PC-3 (cell line): Measurements from ENCODE around the gene TMC7. TPM values are rescaled to one million over a fixed set of nuclear protein-coding genes. Genes with fewer than 3 reads are reported as not detected.

Experiments
- ATAC-seq: fragments of 200-7000 bp; cut with Tn5 transposase; 2 replicates; pipeline ENCODE4 v1.9.1; 2020; ENCODE audit warnings: mild to moderate bottlenecking, moderate library complexity
- BruUV-seq: library from RNA; stranded (reverse); fragments of 400-500 nt; replicated peaks from 2 replicates; lab custom pipeline; 2021; lab: Mats Ljungman, UMichigan
- CTCF ChIA-PET: fragments of 300-600 bp; sonication (Branson Sonifier 250); formaldehyde crosslinking; loops from one replicate; lab custom pipeline; 2022; ENCODE audit warnings: antibody characterized with exemption; lab: Charles Lee
- POLR2A ChIA-PET: fragments of 300-600 bp; sonication (Branson Sonifier 250); formaldehyde crosslinking; loops from one replicate; lab custom pipeline; 2022; ENCODE audit warnings: antibody characterized with exemption; ENCODE audit not compliant: unreplicated experiment; lab: Charles Lee
- DNase-seq: peaks from one replicate; pipeline ENCODE4 v3.0.0-alpha.2; 2015
- H2AFZ ChIP-seq: fragments of 300-600 bp; sonication (generic); 2 replicates; pipeline ENCODE4 v1.6.0; 2016; ENCODE audit warnings: antibody characterized with exemption, low read length
- H3F3A ChIP-seq: fragments of 300-600 bp; sonication (generic); one replicate; pipeline ENCODE4 v1.6.0; 2017; ENCODE audit warnings: antibody characterized with exemption, low read length, control low read depth, mild to moderate bottlenecking; ENCODE audit not compliant: unreplicated experiment
- H3K27ac ChIP-seq: fragments of 300-600 bp; sonication (generic); 2 replicates; pipeline ENCODE4 v1.5.1; 2016; ENCODE audit warnings: mild to moderate bottlenecking, low read length
- H3K27me3 ChIP-seq: fragments of 300-600 bp; sonication (generic); 2 replicates; pipeline ENCODE4 v1.6.1; 2016; ENCODE audit warnings: low read length, mixed read lengths
- H3K36me3 ChIP-seq: fragments of 300-600 bp; sonication (generic); 2 replicates; pipeline ENCODE4 v1.6.1; 2016; ENCODE audit warnings: low read depth, mixed run types, low read length, mixed read lengths
- H3K4me1 ChIP-seq: fragments of 300-600 bp; sonication (generic); 2 replicates; pipeline ENCODE4 v1.5.1; 2016; ENCODE audit warnings: low read length; ENCODE audit not compliant: insufficient read depth
- H3K4me2 ChIP-seq: fragments of 300-600 bp; sonication (generic); 2 replicates; pipeline ENCODE4 v1.6.0; 2016; ENCODE audit warnings: low read length
- H3K4me3 ChIP-seq: fragments of 300-600 bp; sonication (generic); 2 replicates; pipeline ENCODE4 v1.5.1; 2016; ENCODE audit warnings: mild to moderate bottlenecking, low read length, mixed read lengths
- H3K79me2 ChIP-seq: fragments of 300-600 bp; sonication (generic); 2 replicates; pipeline ENCODE4 v1.6.1; 2017; ENCODE audit warnings: low read length, mixed read lengths
- H3K9ac ChIP-seq: fragments of 300-600 bp; sonication (generic); 2 replicates; pipeline ENCODE4 v1.6.0; 2016; ENCODE audit warnings: mild to moderate bottlenecking, low read length
- H3K9me2 ChIP-seq: fragments of 300-600 bp; sonication (generic); replicated peaks from 2 replicates; pipeline ENCODE4 v1.6.1; 2016; ENCODE audit warnings: mixed run types, low read length, mixed read lengths
- H3K9me3 ChIP-seq: fragments of 300-600 bp; sonication (generic); 2 replicates; pipeline ENCODE4 v1.6.1; 2016; ENCODE audit warnings: low read length, mixed read lengths
- H4K20me1 ChIP-seq: fragments of 300-600 bp; sonication (generic); 2 replicates; pipeline ENCODE4 v1.6.1; 2016; ENCODE audit warnings: low read length, mixed read lengths
- CTCF ChIP-seq: fragments of 300-600 bp; sonication (generic); conservative IDR thresholded peaks from 2 replicates; pipeline ENCODE4 v1.5.1; 2017; ENCODE audit warnings: antibody characterized with exemption, low read depth, mild to moderate bottlenecking, low read length
- EZH2 ChIP-seq: fragments of 300-600 bp; sonication (generic); IDR thresholded peaks from one replicate; pipeline ENCODE4 v1.6.1; 2017; ENCODE audit warnings: antibody characterized with exemption, mild to moderate bottlenecking, low read length; ENCODE audit not compliant: unreplicated experiment
- EZH2phosphoT487 ChIP-seq: fragments of 300-600 bp; sonication (generic); IDR thresholded peaks from 2 replicates; pipeline ENCODE4 v1.6.1; 2018; ENCODE audit warnings: mild to moderate bottlenecking, antibody characterized with exemption, low read length, borderline replicate concordance
- intact Hi-C: fragments of 100-400 bp; cut with micrococcal nuclease; formaldehyde crosslinking; loops from 2 replicates; pipeline ENCODE4 v1.9.0; 2023
- total RNA-seq: library from RNA; depleted of rRNA; stranded (reverse); fragments of >200 nt; gene quantifications from 2 replicates; pipeline ENCODE4 v1.2.3, GENCODE V29; 2014

TMC7 gene
- total RNA-seq, 1 experiment from 2014 or later: 5.3 TPM

- BruUV-seq: TSS peak; percentile 66
- Histone ChIP-seq H3K4me1 (peaks cover 58% of the 10 kb centered on the region), H3K27ac (peak overlapping the region; percentile 100), H3K9me3 (no peaks in the 10 kb centered on the region), H3K36me3 (peaks cover 17% of the 10 kb centered on the region), H3F3A (peaks cover 7% of the 10 kb centered on the region), H4K20me1 (no peaks in the 10 kb centered on the region), H2AFZ (no peak overlapping the region), H3K4me2 (peak overlapping the region; percentile 59), H3K4me3 (no peak overlapping the region), H3K79me2 (peaks cover 27% of the 10 kb centered on the region), H3K9me2 (no peaks in the 10 kb centered on the region), H3K9ac (peak overlapping the region; percentile 95), H3K27me3 (no peaks in the 10 kb centered on the region)
- CTCF ChIA-PET: interaction anchor here (0.6 to 1.4 kb wide), 3 partner anchors 14 to 22 kb away, joined by 4 to 7 read pairs (median 5); partner anchors contain the start of gene TMC7
- POLR2A ChIA-PET: interaction anchor here (0.6 to 1.4 kb wide), 4 partner anchors 13 to 131 kb away, joined by 3 to 8 read pairs (median 4); no protein-coding TSS in a partner anchor
- DNase-seq: peak; percentile 97
- intact Hi-C loops: loop anchor here (1.0 kb wide), 1 partner anchor 13 kb away; no protein-coding TSS in a partner anchor
- peak; percentile 82 for ATAC-seq
- TF ChIP-seq EZH2: no peak
- no peak for TF ChIP-seq EZH2phosphoT487
- TF ChIP-seq CTCF: no peak
These were observed 22.1 kb downstream of the TMC7 start for GRCh38 chr16:19005561-19006445.

GRCh38 chr16:19006446-19007315 is 22.9 kb downstream of the TMC7 start:
- peak overlapping the region; percentile 95 for H3K9ac ChIP-seq
- BruUV-seq: no TSS peak
- no peak for ATAC-seq
- peaks cover 17% of the 10 kb centered on the region for H3K36me3 ChIP-seq
- DNase-seq: no peak
- TF ChIP-seq EZH2phosphoT487 (no peak), CTCF (no peak), EZH2 (no peak)
- peak overlapping the region; percentile 100 for H3K27ac ChIP-seq
- no peak overlapping the region for H3K4me3 ChIP-seq
- H2AFZ ChIP-seq: no peak overlapping the region
- intact Hi-C loops: no loop called here
- H3K9me3 ChIP-seq: no peaks in the 10 kb centered on the region
- H3F3A ChIP-seq: no peaks in the 10 kb centered on the region
- no peak overlapping the region for H3K4me2 ChIP-seq
- peaks cover 49% of the 10 kb centered on the region for H3K4me1 ChIP-seq
- no peaks in the 10 kb centered on the region for H3K9me2 ChIP-seq
- H4K20me1 ChIP-seq: no peaks in the 10 kb centered on the region
- peaks cover 26% of the 10 kb centered on the region for H3K79me2 ChIP-seq
- POLR2A ChIA-PET: interaction anchor here (0.7 to 1.4 kb wide), 2 partner anchors 12 to 130 kb away, joined by 3 to 8 read pairs; no protein-coding TSS in a partner anchor
- CTCF ChIA-PET: interaction anchor here (1.1 to 1.4 kb wide), 2 partner anchors 22 to 23 kb away, joined by 4 to 7 read pairs; partner anchors contain the start of gene TMC7
- no peaks in the 10 kb centered on the region for H3K27me3 ChIP-seq
